Activated naive CD4-positive, alpha-beta T cell treated with anti-CD3 and anti-CD28 coated beads, Interleukin-2, amount 50 U/mL, for 16 hours (primary cell): ENCODE data around the gene CCT8L2.
"Not testable (repeated sequence)": the region's sequence is repeated elsewhere in the genome, so short reads cannot be mapped to it uniquely, and the experiment has no call there.

Experiments used
- DNase-seq: peaks from one replicate; pipeline ENCODE4 v3.0.0-alpha.2; 2020

Gene CCT8L2

GRCh38 chr22:16594026-16594425 lies 1.4 kb upstream of the CCT8L2 start:
- DNase-seq: no peak

DNA sequence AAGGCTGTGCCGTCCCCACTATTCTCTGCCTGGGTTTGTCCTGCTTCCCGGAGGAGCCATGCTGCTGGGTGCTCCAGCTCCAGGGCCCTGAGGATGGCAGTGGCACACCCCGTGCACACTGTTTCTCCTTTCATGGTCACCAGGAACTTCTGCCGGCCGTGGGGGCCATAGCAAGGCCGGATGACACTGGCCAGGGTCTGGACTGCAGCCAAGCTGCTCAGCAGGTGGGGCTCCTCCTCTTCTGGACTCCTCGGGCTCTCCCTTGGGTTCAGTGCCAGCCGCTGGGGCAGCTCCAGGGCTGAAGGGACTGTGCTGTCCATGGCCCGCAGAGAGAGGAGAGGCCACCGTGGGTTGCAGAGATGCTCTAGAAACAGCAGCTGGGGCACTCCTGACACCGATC lies 379 bp downstream of the CCT8L2 start:
- not testable (repeated sequence) for DNase-seq

- not testable (repeated sequence) for DNase-seq
Measured at GRCh38 chr22:16591136-16591535, 1.5 kb downstream of the CCT8L2 start.

DNA sequence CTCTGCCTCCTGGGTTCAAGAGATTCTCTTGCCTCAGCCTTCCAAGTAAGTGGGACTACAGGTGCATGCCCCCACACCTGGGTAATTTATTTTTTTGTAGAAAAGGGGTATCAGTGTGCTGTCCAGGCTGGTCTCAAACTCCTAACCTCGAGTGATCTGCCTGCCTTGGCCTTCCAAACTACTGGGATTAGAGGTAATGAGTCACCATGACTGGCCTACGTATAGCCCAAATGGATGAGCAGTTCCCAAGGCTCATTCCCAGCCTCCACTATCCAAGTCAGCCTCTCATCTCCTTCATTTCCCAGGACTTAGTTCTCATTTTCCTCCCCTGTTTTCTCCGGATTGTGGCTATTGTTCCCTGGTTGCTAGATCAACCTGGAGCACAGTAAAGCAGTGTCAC lies 5.6 kb downstream of the CCT8L2 start:
- DNase-seq: no peak

GRCh38 chr22:16586170-16586569 lies 6.4 kb downstream of the CCT8L2 start:
- no peak for DNase-seq

GRCh38 chr22:16580872-16581271 lies 11.7 kb downstream of the CCT8L2 start:
- DNase-seq: not testable (repeated sequence)

DNA sequence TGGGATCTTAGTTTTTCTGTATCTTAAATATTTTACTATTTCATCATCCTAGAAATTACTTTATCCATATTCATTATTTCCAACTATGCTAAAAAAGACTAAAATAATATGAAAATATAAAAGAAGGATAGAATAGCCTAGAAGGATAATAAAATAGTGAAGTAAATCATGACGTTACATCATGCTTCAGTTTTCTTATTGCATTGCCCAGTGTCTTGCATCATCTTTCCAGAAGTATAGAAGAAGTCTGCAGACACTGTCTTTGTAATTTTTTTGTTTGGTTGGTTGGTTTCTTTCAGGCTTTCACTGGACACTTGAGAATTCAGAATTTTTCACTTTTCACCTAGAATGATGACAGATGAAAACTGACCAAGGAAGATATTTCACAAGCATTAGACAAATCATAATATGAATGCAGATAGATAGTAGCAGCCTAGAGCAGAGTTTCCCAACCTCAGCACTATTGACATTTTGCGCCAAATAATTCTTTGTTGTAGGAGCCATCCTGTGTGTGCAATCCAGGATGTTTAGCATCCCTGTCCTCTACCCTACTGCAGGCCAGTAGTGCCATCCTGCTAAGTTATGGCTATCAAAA lies 23.3 kb downstream of the CCT8L2 start:
- DNase-seq: not testable (repeated sequence)

- DNase-seq: no peak
Measured at GRCh38 chr22:16568425-16568758, 24.2 kb downstream of the CCT8L2 start.

DNA sequence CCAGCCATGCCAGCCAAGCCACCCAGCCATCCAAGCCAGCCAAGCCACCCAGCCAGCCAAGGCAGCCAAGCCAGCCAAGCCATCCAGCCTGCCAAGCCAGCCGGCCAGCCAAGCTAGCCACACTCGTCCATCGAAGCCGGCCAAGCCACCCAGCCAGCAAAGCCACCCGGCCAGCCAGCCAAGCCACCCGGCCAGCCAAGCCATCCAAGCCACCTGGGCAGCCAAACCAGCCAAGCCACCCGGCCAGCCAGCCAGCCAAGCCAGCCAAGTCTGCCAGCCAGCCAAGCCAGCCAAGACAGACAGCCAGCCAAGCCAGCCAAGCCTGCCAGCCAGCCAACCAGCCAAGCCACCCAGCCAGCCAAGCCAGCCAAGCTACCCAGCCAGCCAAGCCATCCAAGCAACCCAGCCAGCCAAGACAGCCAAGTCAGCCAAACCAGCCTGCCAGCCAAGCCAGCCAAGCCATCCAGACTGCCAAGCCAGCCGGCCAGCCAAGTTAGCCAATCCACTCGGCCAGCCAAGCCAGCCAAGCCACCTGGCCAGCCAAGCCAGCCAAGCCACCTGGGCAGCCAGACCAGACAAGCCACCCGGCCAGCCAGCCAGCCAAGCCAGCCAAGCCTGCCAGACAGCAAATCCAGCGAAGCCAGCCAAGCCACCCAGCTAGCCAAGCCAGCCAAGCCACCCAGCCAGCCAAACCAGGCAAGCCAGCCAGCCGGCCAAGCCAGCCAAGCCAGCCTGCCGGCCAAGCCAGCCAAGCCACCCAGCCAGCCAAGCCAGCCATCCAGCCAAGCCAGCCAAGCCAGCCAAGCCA lies 24.8 kb downstream of the CCT8L2 start:
- DNase-seq: not testable (repeated sequence)

GRCh38 chr22:16566421-16567151 lies 26.0 kb downstream of the CCT8L2 start:
- DNase-seq: not testable (repeated sequence)

- DNase-seq: not testable (repeated sequence)
Measured at GRCh38 chr22:16565585-16566420, 26.8 kb downstream of the CCT8L2 start.

DNA sequence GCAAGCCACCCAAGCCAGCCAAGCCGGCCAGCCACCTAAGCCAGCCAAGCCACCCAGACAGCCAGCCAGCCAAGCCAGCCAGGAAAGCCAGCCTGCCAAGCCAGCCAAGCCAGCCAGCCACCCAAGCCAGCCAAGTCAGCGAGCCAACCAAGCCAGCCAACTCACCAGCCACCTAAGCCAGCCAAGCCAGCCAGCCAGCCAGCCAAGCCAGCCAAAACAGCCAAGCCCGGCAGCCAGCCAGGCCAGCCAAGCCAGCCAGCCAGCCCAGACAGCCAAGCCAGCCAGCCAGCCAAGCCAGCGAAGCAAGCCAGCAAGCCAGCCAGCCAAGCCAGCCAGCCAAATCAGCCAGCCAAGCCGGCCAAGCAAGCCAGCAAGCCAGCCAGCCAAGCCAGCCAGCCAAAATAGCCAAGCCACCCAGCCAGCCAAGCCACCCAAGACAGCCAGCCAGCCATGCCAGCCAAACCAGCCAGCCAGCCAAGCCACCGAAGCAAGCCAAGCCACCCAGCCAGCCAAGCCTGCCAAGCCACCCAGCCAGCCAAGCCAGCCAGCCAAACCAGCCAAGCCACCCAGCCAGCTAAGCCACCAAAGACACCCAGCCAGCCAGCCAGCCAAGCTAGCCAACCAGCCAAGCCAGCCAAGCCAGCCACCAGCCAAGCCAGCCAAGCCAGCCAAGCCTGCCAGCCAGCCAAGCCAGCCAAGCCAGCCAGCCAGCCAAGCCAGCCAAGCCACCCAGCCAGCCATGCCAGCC lies 27.6 kb downstream of the CCT8L2 start:
- DNase-seq: not testable (repeated sequence)

GRCh38 chr22:16563555-16564520 lies 28.8 kb downstream of the CCT8L2 start:
- no peak for DNase-seq

GRCh38 chr22:16562711-16563554 lies 29.7 kb downstream of the CCT8L2 start:
- DNase-seq: no peak

- not testable (repeated sequence) for DNase-seq
Measured at GRCh38 chr22:16561093-16561658, 31.4 kb downstream of the CCT8L2 start.

DNA sequence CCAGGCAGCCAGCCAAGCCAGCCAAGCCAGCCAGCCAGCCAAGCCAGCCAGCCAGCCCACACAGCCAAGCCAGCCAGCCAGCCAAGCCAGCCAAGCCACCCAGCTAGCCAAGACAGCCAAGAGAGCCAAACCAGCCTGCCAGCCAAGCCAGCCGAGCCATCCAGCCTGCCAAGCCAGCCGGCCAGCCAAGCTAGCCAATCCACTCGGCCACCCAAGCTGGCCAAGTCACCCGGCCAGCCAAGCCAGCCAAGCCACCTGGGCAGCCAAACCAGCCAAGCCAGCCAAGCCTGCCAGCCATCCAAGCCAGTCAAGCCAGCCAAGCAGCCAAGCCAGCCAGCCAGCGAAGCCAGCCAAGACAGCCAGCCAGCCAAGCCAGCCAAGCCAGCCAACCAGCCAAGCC lies 32.0 kb downstream of the CCT8L2 start:
- not testable (repeated sequence) for DNase-seq

DNA sequence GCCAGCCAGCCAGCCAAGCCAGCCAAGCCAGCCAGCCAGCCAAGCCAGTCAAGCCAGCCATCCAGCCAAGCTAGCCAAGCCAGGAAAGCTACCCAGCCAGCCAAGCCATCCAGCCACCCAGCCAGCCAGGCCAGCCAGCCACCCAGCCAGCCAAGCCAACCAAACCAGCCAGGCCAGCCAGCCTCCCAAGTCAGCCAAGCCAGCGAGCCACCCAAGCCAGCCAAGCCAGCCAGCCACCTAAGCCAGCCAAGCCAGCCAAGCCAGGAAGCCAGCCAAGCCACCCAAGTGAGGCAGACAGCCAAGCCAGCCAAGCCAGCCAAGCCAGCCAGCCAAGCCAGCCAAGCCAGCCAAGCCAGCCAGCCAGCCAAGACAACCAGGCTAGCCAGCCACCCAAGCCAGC lies 32.6 kb downstream of the CCT8L2 start:
- not testable (repeated sequence) for DNase-seq

- DNase-seq: no peak
Measured at GRCh38 chr22:16559056-16559955, 33.3 kb downstream of the CCT8L2 start.
